HepG2 (cell line): Measurements from ENCODE around the gene XRN1. TPM values are rescaled to one million over a fixed set of nuclear protein-coding genes. Genes with fewer than 3 reads are reported as not detected.
A peak's percentile ranks its signal among the peaks of the same experiment; 100 is the strongest.

Source experiments
- ATAC-seq: fragments of 200-7000 bp; cut with Tn5 transposase; 3 replicates; pipeline ENCODE4 v1.9.1; 2020; ENCODE audit warnings: mild to moderate bottlenecking, moderate library complexity
- BruUV-seq: library from RNA; stranded (reverse); fragments of 400-500 nt; replicated peaks from 2 replicates; lab custom pipeline; 2021; lab: Mats Ljungman, UMichigan
- CTCF ChIA-PET: fragments of 300-600 bp; formaldehyde crosslinking; extraction: SDS; loops from one replicate; lab custom pipeline; 2021; ENCODE audit warnings: low total read pairs, inconsistent platforms, low intra/inter-chr PET ratio; lab: Yijun Ruan, JAX
- POLR2A ChIA-PET: fragments of 350-600 bp; sonication (Branson Sonifier 250); formaldehyde crosslinking; loops from one replicate; lab custom pipeline; 2020; ENCODE audit warnings: antibody characterized with exemption, inconsistent platforms; lab: Yijun Ruan, JAX
- DNase-seq: peaks from one replicate; pipeline ENCODE4 v3.0.0-alpha.2; 2015; ENCODE audit warnings: low spot score
- FAIRE-seq: peaks from 3 replicates; lab custom pipeline; 2011; peaks lifted over from hg19 to GRCh38; lab: Jason Lieb, UNC
- H2AFZ ChIP-seq: one replicate; pipeline ENCODE4 v1.6.1; 2011; ENCODE audit warnings: low read length, inconsistent platforms
- H3K27ac ChIP-seq: fragments of 300-600 bp; 3 replicates; pipeline ENCODE4 v1.8.0; 2011; ENCODE audit warnings: mixed run types, mild to moderate bottlenecking, mixed read lengths, low read length, inconsistent platforms; ENCODE audit not compliant: insufficient read depth; ENCODE audit errors: extremely low read length
- H3K27me3 ChIP-seq, 2 experiments: fragments of 200-600 bp in 1 of 2; 2 replicates in 1 of 2; 3 replicates in 1 of 2; pipeline versions ENCODE4 v1.6.0 to v1.8.0; 2011; ENCODE audit warnings: low read length in 2 of 2, mild to moderate bottlenecking in 2 of 2, moderate library complexity in 2 of 2, inconsistent platforms in 1 of 2; ENCODE audit not compliant: insufficient read depth in 2 of 2, control insufficient read depth in 1 of 2
- H3K36me3 ChIP-seq, 2 experiments: fragments of 200-600 bp in 1 of 2; replicated peaks in 1 of 2; 2 replicates in 1 of 2; 3 replicates in 1 of 2; pipeline versions ENCODE4 v1.5.1 to v1.8.0; 2011; ENCODE audit warnings: low read length in 2 of 2, inconsistent platforms in 1 of 2; ENCODE audit not compliant: insufficient read depth in 2 of 2, control insufficient read depth in 1 of 2
- H3K4me1 ChIP-seq: 2 replicates; pipeline ENCODE4 v1.5.1; 2012; ENCODE audit warnings: low read length, inconsistent platforms; ENCODE audit not compliant: insufficient read depth
- H3K4me2 ChIP-seq: 2 replicates; pipeline ENCODE4 v1.6.0; 2011; ENCODE audit warnings: low read depth, low read length, inconsistent platforms
- H3K4me3 ChIP-seq, 3 experiments: fragments of 200-600 bp in 1 of 3; sonication (generic), shearing (Covaris generic) in 1 of 3; replicated peaks in 1 of 3; 2 replicates each; pipeline ENCODE4 v1.5.1; 2011 to 2016; ENCODE audit warnings: low read length in 3 of 3, inconsistent platforms in 2 of 3, low read depth in 2 of 3, mild to moderate bottlenecking in 2 of 3, control low read depth in 1 of 3, mixed read lengths in 1 of 3; ENCODE audit not compliant: insufficient read depth in 1 of 3
- H3K79me2 ChIP-seq: one replicate; pipeline ENCODE4 v1.6.1; 2011; ENCODE audit warnings: low read length, inconsistent platforms; ENCODE audit not compliant: insufficient read depth
- H3K9ac ChIP-seq: 2 replicates; pipeline ENCODE4 v1.6.0; 2011; ENCODE audit warnings: mild to moderate bottlenecking, low read depth, low read length, inconsistent platforms; ENCODE audit not compliant: insufficient read depth
- H3K9me3 ChIP-seq: 2 replicates; pipeline ENCODE4 v1.5.1; 2012; ENCODE audit warnings: mild to moderate bottlenecking, low read length
- H4K20me1 ChIP-seq: 2 replicates; pipeline ENCODE4 v1.6.0; 2011; ENCODE audit warnings: inconsistent platforms, mild to moderate bottlenecking, low read length, moderate library complexity; ENCODE audit not compliant: insufficient read depth
- ADNP ChIP-seq: sonication (generic); formaldehyde crosslinking; IDR thresholded peaks from 2 replicates; pipeline ENCODE4 v1.4.0; 2020; ENCODE audit warnings: missing genetic modification reagents
- DNMT3B ChIP-seq: conservative IDR thresholded peaks from 2 replicates; pipeline ENCODE4 v1.6.1; 2016; ENCODE audit warnings: missing biosample characterization, control low read depth
- EED ChIP-seq: sonication (generic); formaldehyde crosslinking; IDR thresholded peaks from 2 replicates; pipeline ENCODE4 v1.5.0; 2020; ENCODE audit warnings: mild to moderate bottlenecking, missing genetic modification reagents
- FOXP1 ChIP-seq, 2 experiments: fragments of 450-650 bp in 1 of 2; IDR thresholded peaks; 2 replicates each; pipeline ENCODE4 v1.6.1; 2017 to 2018; ENCODE audit warnings: antibody characterized with exemption in 1 of 2
- GMEB1 ChIP-seq: sonication (generic); formaldehyde crosslinking; IDR thresholded peaks from 2 replicates; pipeline ENCODE4 v1.5.1; 2020; ENCODE audit warnings: missing genetic modification reagents, mild to moderate bottlenecking, borderline replicate concordance
- KDM2A ChIP-seq: sonication (generic); formaldehyde crosslinking; IDR thresholded peaks from 2 replicates; pipeline ENCODE4 v1.4.0; 2020; ENCODE audit warnings: low read depth, missing genetic modification reagents, borderline replicate concordance
- MAFF ChIP-seq: IDR thresholded peaks from 2 replicates; pipeline ENCODE4 v1.6.1; 2011; ENCODE audit warnings: low read depth, low read length, improper control_type of control experiment
- NR3C1 ChIP-seq: sonication (generic); formaldehyde crosslinking; IDR thresholded peaks from 2 replicates; pipeline ENCODE4 v1.4.0; 2020; ENCODE audit warnings: missing genetic modification reagents
- PLRG1 ChIP-seq: fragments of 450-650 bp; conservative IDR thresholded peaks from 2 replicates; pipeline ENCODE4 v1.6.1; 2016
- REST ChIP-seq, 2 experiments: IDR thresholded peaks; 2 replicates each; pipeline ENCODE4 v1.6.1; 2011 to 2012; ENCODE audit warnings: low read length in 2 of 2, borderline replicate concordance in 1 of 2, low read depth in 1 of 2, mild to moderate bottlenecking in 1 of 2, moderate library complexity in 1 of 2
- ZFP1 ChIP-seq: IDR thresholded peaks from 2 replicates; pipeline ENCODE4 v1.6.1; 2016
- ZNF225 ChIP-seq: sonication (generic); formaldehyde crosslinking; IDR thresholded peaks from 2 replicates; pipeline ENCODE4 v1.4.0; 2020; ENCODE audit warnings: mild to moderate bottlenecking, missing genetic modification reagents
- ZNF251 ChIP-seq: sonication (generic); formaldehyde crosslinking; IDR thresholded peaks from 2 replicates; pipeline ENCODE4 v1.9.0; 2021; ENCODE audit warnings: mild to moderate bottlenecking, missing genetic modification reagents
- ZNF296 ChIP-seq: sonication (generic); formaldehyde crosslinking; conservative IDR thresholded peaks from 2 replicates; pipeline ENCODE4 v1.5.0; 2020; ENCODE audit warnings: mild to moderate bottlenecking, missing genetic modification reagents
- ZNF343 ChIP-seq: sonication (generic); formaldehyde crosslinking; IDR thresholded peaks from 2 replicates; pipeline ENCODE4 v1.4.0; 2020; ENCODE audit warnings: mild to moderate bottlenecking, missing genetic modification reagents
- ZNF512 ChIP-seq: sonication (generic); formaldehyde crosslinking; IDR thresholded peaks from 2 replicates; pipeline ENCODE4 v1.4.0; 2020; ENCODE audit warnings: mild to moderate bottlenecking, missing genetic modification reagents
- ZNF572 ChIP-seq: sonication (generic); formaldehyde crosslinking; IDR thresholded peaks from 2 replicates; pipeline ENCODE4 v1.5.1; 2020; ENCODE audit warnings: mild to moderate bottlenecking, missing genetic modification reagents
- ZNF598 ChIP-seq: sonication (generic); formaldehyde crosslinking; IDR thresholded peaks from 2 replicates; pipeline ENCODE4 v1.5.1; 2020; ENCODE audit warnings: mild to moderate bottlenecking, missing genetic modification reagents, borderline replicate concordance
- ZNF780A ChIP-seq: sonication (generic); formaldehyde crosslinking; IDR thresholded peaks from 2 replicates; pipeline ENCODE4 v1.8.0; 2022; ENCODE audit warnings: mild to moderate bottlenecking, missing genetic modification reagents, moderate library complexity
- ZZZ3 ChIP-seq: sonication (generic); formaldehyde crosslinking; IDR thresholded peaks from 2 replicates; pipeline ENCODE4 v1.4.0; 2020; ENCODE audit warnings: missing genetic modification reagents, mild to moderate bottlenecking, borderline replicate concordance
- in situ Hi-C: cut with HindIII; loops from 2 replicates; pipeline ENCODE4 v1.10.0; 2017; ENCODE audit warnings: low pct_unique_long_range_greater_than_20kb; ENCODE audit not compliant: extremely low pct_ligation_motif_present
- intact Hi-C: fragments of 100-400 bp; cut with micrococcal nuclease; formaldehyde crosslinking; loops from one replicate; pipeline ENCODE4 v1.10.0; 2022; ENCODE audit not compliant: unreplicated experiment
- polyA plus RNA-seq, 8 experiments: library from polyadenylated mRNA; depleted of rRNA in 3 of 8; stranded (reverse) in 7 of 8; unstranded in 1 of 8; fragments of >200 nt; fragmentation: Illumina TruSeq in 4 of 8; extraction: Trizol in 4 of 8; gene quantifications; 2 replicates each; pipeline versions ENCODE4 v1.2.1 to v1.2.3, GENCODE V29; 2011 to 2016; ENCODE audit warnings: low read depth in 4 of 8, missing spikeins in 1 of 8, mixed read lengths in 1 of 8; ENCODE audit not compliant: insufficient read depth in 1 of 8
- total RNA-seq, 5 experiments: library from RNA; depleted of rRNA; stranded (reverse); fragments of >200 nt; fragmentation: Illumina TruSeq; extraction: Trizol; gene quantifications; 2 replicates each; pipeline ENCODE4 v1.2.3, GENCODE V29; 2016; ENCODE audit warnings: low read depth in 1 of 5

XRN1 gene
- total and polyA plus RNA-seq, 2 of the 13 experiments (the other 11 are each of a cell fraction or from before 2014, with no cell fraction given) = 13.2 to 13.3 TPM

GRCh38 chr3:142319094-142319493 lies 128.7 kb downstream of the XRN1 start (continued):
- TF ChIP-seq GMEB1 = no peak
- TF ChIP-seq PLRG1 = no peak
- TF ChIP-seq MAFF = peak; percentile 96
- TF ChIP-seq ADNP (CRISPR knock-in tag) = no peak
- TF ChIP-seq KDM2A (CRISPR knock-in tag) = no peak

- no peak for FAIRE-seq
- peaks cover 0 to 3% of the 10 kb centered on the region in 2 experiments; a peak in 1 of 5 replicates for H3K36me3 ChIP-seq
- H3K9me3 ChIP-seq = no peaks in the 10 kb centered on the region
- H3K27ac ChIP-seq = no peak overlapping the region
- H4K20me1 ChIP-seq = no peaks in the 10 kb centered on the region; the same call in 1 of the 2 replicates
- H3K79me2 ChIP-seq = no peaks in the 10 kb centered on the region
- no peak overlapping the region for H3K4me2 ChIP-seq
- no peak overlapping the region for H2AFZ ChIP-seq
- POLR2A ChIA-PET = no interaction called here
- no peak for DNase-seq
- no TSS peak for BruUV-seq
- CTCF ChIA-PET = no interaction called here
- no peaks in the 10 kb centered on the region for H3K27me3 ChIP-seq
- intact Hi-C loops (no loop called here), in situ Hi-C loops (no loop called here)
- H3K4me1 ChIP-seq = peaks cover 15% of the 10 kb centered on the region
- no peak overlapping the region for H3K9ac ChIP-seq
- no peak for ATAC-seq
- no peak overlapping the region for H3K4me3 ChIP-seq
- TF ChIP-seq ZNF572 (CRISPR knock-in tag) (no peak), ZNF780A (no peak), ZFP1 (CRISPR knock-in tag) (no peak), ZNF225 (CRISPR knock-in tag) (no peak), ZNF251 (CRISPR knock-in tag) (no peak), FOXP1 (IDR thresholded peaks at IDR 0.05) (no peak), FOXP1 (CRISPR knock-in tag; IDR thresholded peaks at IDR 0.05) (no peak), ZNF296 (CRISPR knock-in tag) (no peak), ZNF512 (CRISPR knock-in tag) (no peak), REST (IDR thresholded peaks at IDR 0.05; ENCODE audit: borderline replicate concordance in 1 of 2, low read depth in 1 of 2, low read length in 2 of 2) (no peak), EED (no peak), ZNF343 (no peak), ZNF598 (CRISPR knock-in tag) (no peak), NR3C1 (CRISPR knock-in tag) (no peak), ZZZ3 (CRISPR knock-in tag) (no peak), DNMT3B (CRISPR knock-in tag) (no peak)
Measured at GRCh38 chr3:142318331-142318730, 129.5 kb downstream of the XRN1 start.
